H9 (cell line): ENCODE results near the gene CASP4. TPM values are rescaled to one million over a fixed set of nuclear protein-coding genes. Genes with fewer than 3 reads are reported as not detected.

Source experiments
- DNase-seq: peaks from one replicate; pipeline ENCODE4 v3.0.0-alpha.2; 2017
- H2AFZ ChIP-seq: one replicate; pipeline ENCODE4 v1.6.1; 2013; ENCODE audit warnings: mild to moderate bottlenecking, low read length, control low read depth, moderate library complexity
- H2AK5ac ChIP-seq: 2 replicates; pipeline ENCODE4 v1.6.1; 2013; ENCODE audit warnings: low read length, control low read depth, mixed read lengths; ENCODE audit not compliant: insufficient read length
- H2BK120ac ChIP-seq: one replicate; pipeline ENCODE4 v1.6.1; 2013; ENCODE audit warnings: low read depth, mild to moderate bottlenecking, low read length, control low read depth, inconsistent platforms; ENCODE audit not compliant: poor library complexity, severe bottlenecking
- H2BK12ac ChIP-seq: 2 replicates; pipeline ENCODE4 v1.6.1; 2013; ENCODE audit warnings: low read length, control low read depth, mixed read lengths, low read depth; ENCODE audit not compliant: insufficient read length
- H2BK15ac ChIP-seq: 2 replicates; pipeline ENCODE4 v1.6.1; 2013; ENCODE audit warnings: low read depth, low read length, control low read depth
- H2BK20ac ChIP-seq: one replicate; pipeline ENCODE4 v1.6.1; 2013; ENCODE audit warnings: low read depth, mild to moderate bottlenecking, low read length, control low read depth, inconsistent platforms; ENCODE audit not compliant: poor library complexity, severe bottlenecking
- H2BK5ac ChIP-seq: 2 replicates; pipeline ENCODE4 v1.6.1; 2013; ENCODE audit warnings: low read length, control low read depth, mixed read lengths; ENCODE audit not compliant: insufficient read length
- H3K14ac ChIP-seq: 2 replicates; pipeline ENCODE4 v1.6.1; 2013; ENCODE audit warnings: low read length, control low read depth; ENCODE audit not compliant: insufficient read depth
- H3K18ac ChIP-seq: 2 replicates; pipeline ENCODE4 v1.6.1; 2013; ENCODE audit warnings: low read depth, mild to moderate bottlenecking, mixed read lengths, low read length, control low read depth; ENCODE audit not compliant: insufficient read length
- H3K23ac ChIP-seq: 2 replicates; pipeline ENCODE4 v1.6.1; 2013; ENCODE audit warnings: low read length, control low read depth, mixed read lengths, low read depth; ENCODE audit not compliant: insufficient read length
- H3K23me2 ChIP-seq: 2 replicates; pipeline ENCODE4 v1.6.1; 2013; ENCODE audit warnings: low read depth, mild to moderate bottlenecking, mixed read lengths, low read length, control low read depth; ENCODE audit not compliant: insufficient read length, poor library complexity, severe bottlenecking
- H3K27ac ChIP-seq: 2 replicates; pipeline ENCODE4 v1.5.1; 2013; ENCODE audit warnings: low read length, control low read depth, mixed read lengths, low read depth; ENCODE audit not compliant: insufficient read length
- H3K27me3 ChIP-seq: 2 replicates; pipeline ENCODE4 v1.6.1; 2013; ENCODE audit warnings: low read length, control low read depth, inconsistent platforms; ENCODE audit not compliant: insufficient read depth
- H3K4ac ChIP-seq: 2 replicates; pipeline ENCODE4 v1.6.1; 2013; ENCODE audit warnings: low read depth, mild to moderate bottlenecking, control low read depth, inconsistent platforms, low read length, moderate library complexity
- H3K4me1 ChIP-seq: 2 replicates; pipeline ENCODE4 v1.6.1; 2013; ENCODE audit warnings: low read length, control low read depth, inconsistent platforms; ENCODE audit not compliant: insufficient read depth
- H3K4me2 ChIP-seq: 2 replicates; pipeline ENCODE4 v1.6.1; 2013; ENCODE audit warnings: low read length, control low read depth, mixed read lengths; ENCODE audit not compliant: insufficient read length, insufficient read depth
- H3K56ac ChIP-seq: 2 replicates; pipeline ENCODE4 v1.6.1; 2013; ENCODE audit warnings: low read depth, mild to moderate bottlenecking, mixed read lengths, low read length, control low read depth; ENCODE audit not compliant: insufficient read length
- H3K79me1 ChIP-seq: 2 replicates; pipeline ENCODE4 v1.6.1; 2013; ENCODE audit warnings: low read depth, mild to moderate bottlenecking, moderate library complexity, low read length, control low read depth, inconsistent platforms; ENCODE audit not compliant: insufficient read depth, poor library complexity, severe bottlenecking
- H3K79me2 ChIP-seq: 2 replicates; pipeline ENCODE4 v1.6.1; 2013; ENCODE audit warnings: low read length, control low read depth, inconsistent platforms; ENCODE audit not compliant: insufficient read depth
- H3K9ac ChIP-seq: 2 replicates; pipeline ENCODE4 v1.6.1; 2013; ENCODE audit warnings: low read length, control low read depth, mixed read lengths; ENCODE audit not compliant: insufficient read length; ENCODE audit errors: extremely low read depth
- H3K9me3 ChIP-seq: one replicate; pipeline ENCODE4 v1.6.1; 2013; ENCODE audit warnings: low read depth, low read length, inconsistent platforms; ENCODE audit not compliant: control insufficient read depth
- H3T11ph ChIP-seq: one replicate; pipeline ENCODE4 v1.6.1; 2013; ENCODE audit warnings: mild to moderate bottlenecking, low read length, control low read depth, inconsistent platforms
- H4K20me1 ChIP-seq: one replicate; pipeline ENCODE4 v1.6.1; 2013; ENCODE audit not compliant: control insufficient read depth, insufficient read length, insufficient read depth
- H4K5ac ChIP-seq: 2 replicates; pipeline ENCODE4 v1.6.1; 2013; ENCODE audit warnings: low read depth, mild to moderate bottlenecking, mixed read lengths, low read length, control low read depth; ENCODE audit not compliant: insufficient read length
- H4K8ac ChIP-seq: replicated peaks from 2 replicates; pipeline ENCODE4 v1.6.1; 2013; ENCODE audit warnings: low read length, control low read depth, mixed read lengths, low read depth; ENCODE audit not compliant: insufficient read length
- H4K91ac ChIP-seq: 2 replicates; pipeline ENCODE4 v1.6.1; 2013; ENCODE audit warnings: low read depth, mild to moderate bottlenecking, moderate library complexity, mixed read lengths, low read length, control low read depth; ENCODE audit not compliant: insufficient read length
- H3K27ac Mint-ChIP-seq, 3 experiments: 2 replicates in 2 of 3; 3 replicates in 1 of 3; pipeline ENCODE4 v1.8.0; 2020 to 2021; ENCODE audit warnings: mixed read lengths in 3 of 3, mild to moderate bottlenecking in 1 of 3, moderate library complexity in 1 of 3
- H3K27me3 Mint-ChIP-seq: 2 replicates; pipeline ENCODE4 v1.8.0; 2021; ENCODE audit warnings: low read depth, mild to moderate bottlenecking, moderate library complexity, mixed read lengths
- H3K36me3 Mint-ChIP-seq, 3 experiments: 2 replicates in 2 of 3; 3 replicates in 1 of 3; pipeline ENCODE4 v1.8.0; 2020 to 2021; ENCODE audit warnings: low read depth in 3 of 3, mixed read lengths in 3 of 3; ENCODE audit not compliant: insufficient read depth in 1 of 3
- H3K4me1 Mint-ChIP-seq, 2 experiments: 2 replicates each; pipeline ENCODE4 v1.8.0; 2020; ENCODE audit warnings: mixed read lengths in 2 of 2
- H3K4me3 Mint-ChIP-seq, 2 experiments: 2 replicates in 1 of 2; 3 replicates in 1 of 2; pipeline ENCODE4 v1.8.0; 2020 to 2021; ENCODE audit warnings: mild to moderate bottlenecking in 2 of 2, mixed read lengths in 2 of 2, moderate library complexity in 1 of 2
- H3K9me3 Mint-ChIP-seq, 2 experiments: 2 replicates in 1 of 2; 3 replicates in 1 of 2; pipeline ENCODE4 v1.8.0; 2020; ENCODE audit warnings: mild to moderate bottlenecking in 2 of 2, mixed read lengths in 2 of 2, moderate library complexity in 1 of 2
- WGBS: extraction: QIAGEN DNeasy Blood & Tissue Kit; methylation state at CpG from one replicate; pipeline ENCODE4 v1.1.7; 2013; ENCODE audit warnings: missing lambda C conversion rate, low lambda C conversion rate, mixed read lengths; ENCODE audit not compliant: insufficient read length; ENCODE audit errors: extremely low coverage; 5-methylcytosine and 5-hydroxymethylcytosine counted together
- total RNA-seq: library from RNA; stranded (reverse); gene quantifications from 2 replicates; pipeline ENCODE4 v1.2.1, GENCODE V29; 2021
- TF ChIP-seq, protein P1 (sequence below): fragments of 200-600 bp; sonication (generic); conservative IDR thresholded peaks from 3 replicates; pipeline ENCODE4 v1.8.0; 2021; ENCODE audit warnings: antibody characterized with exemption, mild to moderate bottlenecking

CASP4 gene
- total RNA-seq, 1 experiment from 2014 or later = not detected

DNA sequence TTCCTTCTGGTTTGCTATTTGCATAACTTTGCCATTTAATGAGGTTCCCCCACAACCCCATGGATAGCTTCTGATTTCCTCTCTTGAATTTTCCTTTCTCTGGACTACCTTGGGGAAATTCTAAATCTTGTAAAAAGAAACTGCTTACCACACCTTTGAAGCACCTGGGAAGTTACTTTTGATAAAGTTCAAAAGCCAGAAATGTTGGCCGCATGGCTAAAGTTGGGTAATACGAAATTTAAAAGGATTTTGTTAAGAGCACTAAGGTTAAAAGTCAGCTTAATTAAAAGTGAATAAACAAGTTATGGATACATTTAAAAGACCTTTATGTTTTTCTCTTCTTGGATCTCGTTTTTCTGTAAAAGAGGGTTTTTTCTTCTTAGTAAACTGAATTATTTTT, 5.5 kb downstream of the CASP4 start:
- Histone ChIP-seq H3K27ac (no peak overlapping the region), H3K14ac (no peak overlapping the region), H4K8ac (no peak overlapping the region), H4K91ac (no peak overlapping the region), H2AFZ (no peak overlapping the region), H4K5ac (no peak overlapping the region), H3K4me2 (no peak overlapping the region), H3K79me1 (no peaks in the 10 kb centered on the region), H2AK5ac (no peak overlapping the region), H3K4ac (no peak overlapping the region), H3K56ac (no peak overlapping the region), H2BK15ac (no peak overlapping the region), H3T11ph (no peak overlapping the region), H3K23me2 (no peaks in the 10 kb centered on the region), H3K9me3 (no peaks in the 10 kb centered on the region), H3K4me1 (no peaks in the 10 kb centered on the region), H3K23ac (no peak overlapping the region), H3K9ac (no peak overlapping the region), H2BK12ac (no peak overlapping the region), H3K27me3 (no peaks in the 10 kb centered on the region), H4K20me1 (no peaks in the 10 kb centered on the region), H2BK5ac (no peak overlapping the region), H2BK20ac (no peak overlapping the region), H3K79me2 (no peaks in the 10 kb centered on the region), H2BK120ac (no peak overlapping the region), H3K18ac (no peak overlapping the region)
- peaks cover 8 to 20% (median 18%) of the 10 kb centered on the region in 3 experiments for H3K36me3 Mint-ChIP-seq
- no peak overlapping the region for H3K27ac Mint-ChIP-seq
- no peak overlapping the region for H3K4me3 Mint-ChIP-seq
- WGBS = 100% methylated on average over 1 of the region's 3 CpGs
- DNase-seq = no peak
- H3K4me1 Mint-ChIP-seq = no peaks in the 10 kb centered on the region
- peaks cover 9 to 28% of the 10 kb centered on the region in 2 experiments for H3K9me3 Mint-ChIP-seq
- H3K27me3 Mint-ChIP-seq = no peaks in the 10 kb centered on the region
- TF ChIP-seq, protein P1, sequence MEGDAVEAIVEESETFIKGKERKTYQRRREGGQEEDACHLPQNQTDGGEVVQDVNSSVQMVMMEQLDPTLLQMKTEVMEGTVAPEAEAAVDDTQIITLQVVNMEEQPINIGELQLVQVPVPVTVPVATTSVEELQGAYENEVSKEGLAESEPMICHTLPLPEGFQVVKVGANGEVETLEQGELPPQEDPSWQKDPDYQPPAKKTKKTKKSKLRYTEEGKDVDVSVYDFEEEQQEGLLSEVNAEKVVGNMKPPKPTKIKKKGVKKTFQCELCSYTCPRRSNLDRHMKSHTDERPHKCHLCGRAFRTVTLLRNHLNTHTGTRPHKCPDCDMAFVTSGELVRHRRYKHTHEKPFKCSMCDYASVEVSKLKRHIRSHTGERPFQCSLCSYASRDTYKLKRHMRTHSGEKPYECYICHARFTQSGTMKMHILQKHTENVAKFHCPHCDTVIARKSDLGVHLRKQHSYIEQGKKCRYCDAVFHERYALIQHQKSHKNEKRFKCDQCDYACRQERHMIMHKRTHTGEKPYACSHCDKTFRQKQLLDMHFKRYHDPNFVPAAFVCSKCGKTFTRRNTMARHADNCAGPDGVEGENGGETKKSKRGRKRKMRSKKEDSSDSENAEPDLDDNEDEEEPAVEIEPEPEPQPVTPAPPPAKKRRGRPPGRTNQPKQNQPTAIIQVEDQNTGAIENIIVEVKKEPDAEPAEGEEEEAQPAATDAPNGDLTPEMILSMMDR = no peak
